Endothelial cell of umbilical vein (primary cell): Measurements from ENCODE around the gene CCDC190. TPM values are rescaled to one million over a fixed set of nuclear protein-coding genes. Genes with fewer than 3 reads are reported as not detected.

Experiments
- BruUV-seq: library from RNA; stranded (reverse); fragments of 400-500 nt; replicated peaks from 2 replicates; lab custom pipeline; 2021; lab: Mats Ljungman, UMichigan
- CTCF ChIA-PET: fragments of 300-600, 350-600 bp; sonication (Branson Sonifier 250); formaldehyde crosslinking; loops from one replicate; lab custom pipeline; 2021; ENCODE audit warnings: antibody characterized with exemption, inconsistent platforms; lab: Charles Lee
- POLR2A ChIA-PET: fragments of 300-600, 350-600 bp; sonication (Branson Sonifier 250); formaldehyde crosslinking; loops from one replicate; lab custom pipeline; 2021; ENCODE audit warnings: antibody characterized with exemption, inconsistent platforms; lab: Charles Lee
- DNase-seq: peaks from one replicate; pipeline ENCODE4 v3.0.0-alpha.2; 2011; ENCODE audit warnings: low read depth, low spot score
- FAIRE-seq: peaks from 2 replicates; lab custom pipeline; 2011; peaks lifted over from hg19 to GRCh38; lab: Jason Lieb, UNC
- H2AFZ ChIP-seq: 2 replicates; pipeline ENCODE4 v1.6.0; 2012; ENCODE audit warnings: low read depth, low read length, control low read depth, inconsistent platforms
- H3K27ac ChIP-seq: 2 replicates; pipeline ENCODE4 v1.5.1; 2011; ENCODE audit warnings: low read depth, mild to moderate bottlenecking, control low read depth, low read length, moderate library complexity; ENCODE audit not compliant: insufficient read depth
- H3K27me3 ChIP-seq, 2 experiments: 2 replicates each; pipeline versions ENCODE4 v1.6.0 to v1.6.1; 2011; ENCODE audit warnings: low read length in 2 of 2, mixed read lengths in 1 of 2; ENCODE audit not compliant: control insufficient read depth in 2 of 2, insufficient read depth in 2 of 2
- H3K36me3 ChIP-seq, 2 experiments: 2 replicates in 1 of 2; 3 replicates in 1 of 2; pipeline ENCODE4 v1.5.1; 2011; ENCODE audit warnings: low read length in 2 of 2, mild to moderate bottlenecking in 1 of 2, moderate library complexity in 1 of 2; ENCODE audit not compliant: control insufficient read depth in 2 of 2, insufficient read depth in 2 of 2; ENCODE audit errors: extremely low read depth in 1 of 2
- H3K4me1 ChIP-seq: 3 replicates; pipeline ENCODE4 v1.5.1; 2011; ENCODE audit warnings: mild to moderate bottlenecking, low read length; ENCODE audit not compliant: control insufficient read depth, insufficient read depth; ENCODE audit errors: extremely low read depth
- H3K4me2 ChIP-seq: 2 replicates; pipeline ENCODE4 v1.6.1; 2011; ENCODE audit warnings: low read length, control low read depth, mixed read lengths; ENCODE audit not compliant: insufficient read depth
- H3K4me3 ChIP-seq, 3 experiments: fragments of 200-600 bp in 1 of 3; sonication (generic), shearing (Covaris generic) in 1 of 3; replicated peaks in 1 of 3; 2 replicates each; pipeline ENCODE4 v1.5.1; 2011 to 2016; ENCODE audit warnings: control low read depth in 3 of 3, low read length in 3 of 3, mild to moderate bottlenecking in 2 of 3, inconsistent platforms in 1 of 3, low read depth in 1 of 3, moderate library complexity in 1 of 3; ENCODE audit not compliant: insufficient read depth in 1 of 3
- H3K79me2 ChIP-seq: 2 replicates; pipeline ENCODE4 v1.6.0; 2012; ENCODE audit warnings: low read length, inconsistent platforms; ENCODE audit not compliant: control insufficient read depth, insufficient read depth
- H3K9ac ChIP-seq: replicated peaks from 2 replicates; pipeline ENCODE3; 2011; ENCODE audit warnings: low read length, control low read depth; ENCODE audit not compliant: insufficient read depth; ENCODE audit errors: extremely low read depth
- H3K9me1 ChIP-seq: replicated peaks from 3 replicates; pipeline ENCODE4 v1.6.0; 2011; ENCODE audit warnings: mild to moderate bottlenecking, low read length; ENCODE audit not compliant: control insufficient read depth, insufficient read depth; ENCODE audit errors: extremely low read depth
- H3K9me3 ChIP-seq: replicated peaks from 2 replicates; pipeline ENCODE4 v1.5.1; 2012; ENCODE audit warnings: low read length, inconsistent platforms; ENCODE audit not compliant: control insufficient read depth, insufficient read depth
- H4K20me1 ChIP-seq: replicated peaks from 2 replicates; pipeline ENCODE3; 2011; ENCODE audit warnings: mild to moderate bottlenecking, low read length; ENCODE audit not compliant: control insufficient read depth, insufficient read depth; ENCODE audit errors: extremely low read depth
- CTCF ChIP-seq, 2 donors: IDR thresholded peaks; 1 replicate in 1 of 2; 2 replicates in 1 of 2; pipeline ENCODE4 v1.5.1; 2011; ENCODE audit warnings: low read length in 2 of 2, mild to moderate bottlenecking in 2 of 2, moderate library complexity in 2 of 2, control low read depth in 1 of 2, inconsistent platforms in 1 of 2, low read depth in 1 of 2; ENCODE audit not compliant: insufficient read depth in 1 of 2; ENCODE audit errors: extremely low read depth in 1 of 2
- EZH2 ChIP-seq: IDR thresholded peaks from 2 replicates; pipeline ENCODE4 v1.6.1; 2012; ENCODE audit warnings: borderline replicate concordance, low read depth, mild to moderate bottlenecking, moderate library complexity, low read length, inconsistent platforms; ENCODE audit not compliant: severe bottlenecking
- FOS ChIP-seq: IDR thresholded peaks from 2 replicates; pipeline ENCODE4 v1.6.1; 2011; ENCODE audit warnings: mild to moderate bottlenecking, low read length, moderate library complexity, borderline replicate concordance; ENCODE audit not compliant: insufficient read depth
- GATA2 ChIP-seq: IDR thresholded peaks from 2 replicates; pipeline ENCODE4 v1.7.0; 2011; ENCODE audit warnings: low read depth, mild to moderate bottlenecking, moderate library complexity, mixed read lengths, low read length; ENCODE audit not compliant: insufficient read length, insufficient read depth
- JUN ChIP-seq: IDR thresholded peaks from 2 replicates; pipeline ENCODE4 v1.6.1; 2011; ENCODE audit warnings: borderline replicate concordance, low read depth; ENCODE audit not compliant: insufficient read length, insufficient read depth
- MAX ChIP-seq: IDR thresholded peaks from 2 replicates; pipeline ENCODE4 v1.6.1; 2011; ENCODE audit not compliant: insufficient read depth, insufficient read length
- MYC ChIP-seq: IDR thresholded peaks from one replicate; pipeline ENCODE4 v1.6.1; 2011; ENCODE audit warnings: mild to moderate bottlenecking, low read depth, low read length
- POLR2A ChIP-seq: IDR thresholded peaks from 2 replicates; pipeline ENCODE4 v1.6.1; 2012; ENCODE audit warnings: low read depth, mild to moderate bottlenecking, control low read depth, low read length
- POLR2AphosphoS5 ChIP-seq: IDR thresholded peaks from 2 replicates; pipeline ENCODE4 v1.6.1; 2012; ENCODE audit warnings: low read depth, mild to moderate bottlenecking, control low read depth, low read length, moderate library complexity; ENCODE audit not compliant: insufficient read depth
- dilution Hi-C: fragments of 300-500 bp; cut with MboI; formaldehyde crosslinking; loops from one replicate; pipeline ENCODE4 v1.15.0; 2019; ENCODE audit warnings: low sequenced_read_pairs; ENCODE audit not compliant: extremely low pct_ligation_motif_present
- intact Hi-C: fragments of 100-400 bp; cut with micrococcal nuclease; formaldehyde crosslinking; loops from one replicate; pipeline ENCODE4 v1.10.0; 2022
- polyA plus RNA-seq, 4 experiments: library from polyadenylated mRNA; depleted of rRNA in 3 of 4; stranded (reverse) in 3 of 4; unstranded in 1 of 4; fragments of >200 nt; gene quantifications; 2 replicates each; pipeline versions ENCODE4 v1.2.1 to v1.2.3, GENCODE V29; 2011 to 2012; ENCODE audit warnings: missing spikeins in 1 of 4
- total RNA-seq: library from RNA; stranded (reverse); gene quantifications from 2 replicates; pipeline ENCODE4 v1.2.3, GENCODE V29; 2021

CCDC190 gene
- total and polyA plus RNA-seq, 2 donors (not counting 3 experiments of a cell fraction or from before 2014, with no cell fraction given), result 3.7 to 9.0 TPM

GRCh38 chr1:162882248-162882674, 21.3 kb upstream of the CCDC190 start:
- no TSS peak for BruUV-seq
- DNase-seq, result no peak
- Histone ChIP-seq H3K4me1 (no peaks in the 10 kb centered on the region), H3K9me1 (no peaks in the 10 kb centered on the region), H3K4me3 (no peak overlapping the region), H3K4me2 (no peak overlapping the region), H4K20me1 (no peaks in the 10 kb centered on the region), H2AFZ (no peak overlapping the region), H3K27ac (no peak overlapping the region), H3K9me3 (no peaks in the 10 kb centered on the region), H3K9ac (no peak overlapping the region), H3K79me2 (no peaks in the 10 kb centered on the region), H3K27me3 (no peaks in the 10 kb centered on the region), H3K36me3 (no peaks in the 10 kb centered on the region)
- TF ChIP-seq EZH2 (no peak), CTCF (IDR thresholded peaks at IDR 0.05; ENCODE audit: extremely low read depth in 1 of 2, insufficient read depth in 1 of 2, low read depth in 1 of 2, low read length in 2 of 2) (no peak), MAX (no peak), JUN (no peak), POLR2AphosphoS5 (no peak), MYC (no peak), FOS (no peak), GATA2 (no peak), POLR2A (no peak)
- dilution Hi-C loops (loop anchor here (25.0 kb wide), 1 partner anchor 305 kb away; no protein-coding TSS in a partner anchor), intact Hi-C loops (no loop called here)
- ChIA-PET POLR2A (no interaction called here), CTCF (interaction anchor here (1.0 to 2.8 kb wide), 4 partner anchors 187 to 433 kb away, joined by 3 to 10 read pairs (median 6); partner anchors contain the start of gene RGS4)
- no peak for FAIRE-seq
